ENCODE results near the gene THBS3.

The THBS3 gene

DNA sequence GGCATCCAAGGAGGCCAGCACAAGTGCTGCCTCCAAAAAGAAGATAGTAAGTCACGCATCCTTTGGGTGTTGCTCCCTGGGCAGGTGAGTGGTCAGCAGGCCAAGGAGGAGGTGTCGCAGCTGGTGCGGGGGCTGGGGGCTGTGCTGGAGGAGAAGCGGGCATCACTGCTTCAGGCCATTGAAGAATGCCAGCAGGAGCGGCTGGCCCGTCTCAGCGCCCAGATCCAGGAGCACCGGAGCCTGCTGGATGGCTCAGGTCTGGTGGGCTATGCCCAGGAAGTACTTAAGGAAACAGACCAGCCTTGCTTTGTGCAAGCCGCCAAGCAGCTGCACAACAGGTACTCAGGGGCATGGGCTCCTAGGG, 29.8 kb downstream of the THBS3 start:
- Mint-ChIP-seq H3K27me3 (no peaks in the 10 kb centered on the region), H3K27ac (no peak overlapping the region), H3K9me3 (no peaks in the 10 kb centered on the region), H3K4me1 (peaks cover 32% of the 10 kb centered on the region), H3K36me3 (peaks cover 13% of the 10 kb centered on the region), H3K4me3 (no peak overlapping the region)
- no peak for ATAC-seq

GRCh38 chr1:155177192-155177917, 30.3 kb downstream of the THBS3 start:
- Mint-ChIP-seq H3K4me3 (no peak overlapping the region), H3K27ac (no peak overlapping the region), H3K36me3 (peaks cover 13% of the 10 kb centered on the region), H3K9me3 (no peaks in the 10 kb centered on the region), H3K27me3 (no peaks in the 10 kb centered on the region), H3K4me1 (peaks cover 36% of the 10 kb centered on the region)
- no peak for ATAC-seq

- no peak overlapping the region for H3K4me3 Mint-ChIP-seq
- peaks cover 13% of the 10 kb centered on the region for H3K36me3 Mint-ChIP-seq
- no peak overlapping the region for H3K27ac Mint-ChIP-seq
- H3K9me3 Mint-ChIP-seq: no peaks in the 10 kb centered on the region
- ATAC-seq: peak; percentile 57
- H3K27me3 Mint-ChIP-seq: no peaks in the 10 kb centered on the region
- H3K4me1 Mint-ChIP-seq: peaks cover 41% of the 10 kb centered on the region
Observed at GRCh38 chr1:155176544-155177071, 31.1 kb downstream of the THBS3 start.

- H3K36me3 Mint-ChIP-seq: peaks cover 13% of the 10 kb centered on the region
- H3K27me3 Mint-ChIP-seq: no peaks in the 10 kb centered on the region
- H3K4me3 Mint-ChIP-seq: no peak overlapping the region
- peaks cover 41% of the 10 kb centered on the region for H3K4me1 Mint-ChIP-seq
- no peaks in the 10 kb centered on the region for H3K9me3 Mint-ChIP-seq
- H3K27ac Mint-ChIP-seq: no peak overlapping the region
- ATAC-seq: no peak
Observed at GRCh38 chr1:155175927-155176371, 31.7 kb downstream of the THBS3 start.

- Mint-ChIP-seq H3K9me3 (no peaks in the 10 kb centered on the region), H3K27ac (no peak overlapping the region), H3K36me3 (peaks cover 16% of the 10 kb centered on the region), H3K4me3 (no peak overlapping the region), H3K27me3 (no peaks in the 10 kb centered on the region), H3K4me1 (peaks cover 44% of the 10 kb centered on the region)
- ATAC-seq: no peak
Observed at GRCh38 chr1:155175281-155175926, 32.3 kb downstream of the THBS3 start.

DNA sequence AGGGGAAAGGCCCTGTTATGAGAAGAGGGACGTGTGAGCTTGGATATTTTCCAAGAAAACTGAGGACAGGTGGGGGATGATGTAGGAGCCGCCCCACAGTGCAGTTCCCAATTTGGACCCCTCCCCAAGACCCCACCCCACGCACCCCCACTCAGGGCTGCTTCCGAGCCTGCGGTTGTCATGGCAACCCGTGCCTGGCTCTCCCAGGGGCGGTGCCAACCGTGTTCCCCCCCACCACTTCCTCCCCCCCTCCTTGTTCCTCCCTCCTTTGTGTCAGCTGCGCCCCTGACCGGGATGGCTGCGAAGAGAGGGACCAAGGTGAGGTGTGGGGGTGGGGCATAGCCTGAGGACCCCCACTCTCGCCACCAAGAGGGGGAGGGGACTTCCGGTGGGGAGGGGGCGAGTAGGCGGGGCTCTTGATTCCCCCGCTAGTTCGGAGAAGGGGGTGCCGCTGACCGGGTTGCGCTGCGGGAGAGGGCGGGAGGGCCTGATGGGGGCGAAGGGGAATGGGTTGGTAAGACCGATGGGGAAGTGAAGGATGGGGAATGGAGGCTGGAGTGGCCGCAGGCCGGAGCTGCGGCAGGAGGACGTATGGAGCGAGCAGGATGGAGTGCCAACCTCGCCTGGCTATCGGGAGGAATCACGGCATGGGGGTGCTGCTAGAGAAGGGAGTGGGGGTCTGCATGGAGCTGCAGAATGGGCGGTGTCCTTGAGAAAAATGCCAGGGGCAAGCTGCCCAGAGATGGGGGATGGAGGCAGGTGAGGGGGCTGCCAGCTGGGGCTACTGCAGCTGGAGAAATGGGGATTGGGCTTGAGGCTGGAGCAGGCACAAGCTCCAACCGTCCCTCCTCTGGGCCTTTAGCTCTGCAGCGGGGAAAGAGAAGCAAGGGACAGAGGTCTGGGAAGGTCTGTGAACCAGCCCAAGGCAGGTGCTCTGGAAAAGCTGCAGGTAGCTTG, 33.1 kb downstream of the THBS3 start:
- peaks cover 46% of the 10 kb centered on the region for H3K4me1 Mint-ChIP-seq
- H3K4me3 Mint-ChIP-seq: peak overlapping the region; percentile 95
- peaks cover 18% of the 10 kb centered on the region for H3K36me3 Mint-ChIP-seq
- no peaks in the 10 kb centered on the region for H3K27me3 Mint-ChIP-seq
- no peaks in the 10 kb centered on the region for H3K9me3 Mint-ChIP-seq
- no peak for ATAC-seq
- H3K27ac Mint-ChIP-seq: peak overlapping the region; percentile 96

DNA sequence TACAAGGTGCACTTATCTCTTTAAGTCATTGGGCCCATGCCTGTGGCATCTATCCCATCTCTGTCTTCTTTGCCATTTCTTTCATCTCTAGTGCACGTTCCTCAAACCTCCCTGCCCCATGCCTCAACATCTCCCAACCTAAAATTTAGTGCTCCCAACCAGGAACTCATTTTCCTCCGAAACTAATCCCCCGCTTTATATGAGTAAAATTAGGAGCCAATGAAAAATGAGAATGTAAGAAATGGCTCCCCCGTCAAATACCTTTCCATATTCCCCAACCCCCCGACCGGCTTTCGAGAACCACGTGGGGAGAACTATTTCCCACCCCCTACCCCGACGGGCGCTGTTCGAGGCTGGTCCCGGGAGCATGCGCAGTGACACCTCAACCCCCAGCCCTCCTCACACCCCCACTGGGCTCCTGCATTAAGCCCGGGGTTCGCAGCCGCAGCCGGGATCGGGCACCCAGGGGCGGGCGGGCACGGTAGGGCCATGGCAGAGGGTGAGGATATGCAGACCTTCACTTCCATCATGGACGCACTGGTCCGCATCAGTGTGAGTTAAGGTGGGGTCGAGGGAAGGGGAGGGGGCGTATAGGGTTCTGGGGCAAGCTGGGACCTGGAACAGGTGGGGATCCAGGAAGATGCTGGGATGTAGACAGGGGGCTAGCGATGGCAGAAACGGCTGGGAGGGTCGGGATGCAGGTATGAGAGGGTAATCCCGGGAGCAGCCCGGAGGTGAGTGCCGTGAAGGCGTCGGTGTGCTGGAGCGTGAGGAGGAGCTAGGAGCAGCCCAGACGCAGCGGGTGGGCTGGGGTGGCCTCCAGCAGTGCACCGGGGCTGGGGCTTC, 34.0 kb downstream of the THBS3 start, which contains the start of gene TRIM46:
Gene TRIM46 (plus strand): TSS at position 372 of the 846 bp plus-strand sequence. CDS start 118 bp downstream, at position 490.
- peak within 1 kb of the TSS; percentile 96 for H3K27ac Mint-ChIP-seq
- no peaks in the 10 kb centered on the region for H3K27me3 Mint-ChIP-seq
- H3K4me3 Mint-ChIP-seq: peak within 1 kb of the TSS; percentile 95
- peaks cover 46% of the 10 kb centered on the region for H3K4me1 Mint-ChIP-seq
- peak; percentile 53 for ATAC-seq
- H3K36me3 Mint-ChIP-seq: peaks cover 18% of the 10 kb centered on the region
- H3K9me3 Mint-ChIP-seq: no peaks in the 10 kb centered on the region

GRCh38 chr1:155172732-155173477, 34.8 kb downstream of the THBS3 start, which contains the start of gene KRTCAP2:
KRTCAP2 (minus strand) TSS chr1:155173304; CDS start chr1:155173224, 80 bp downstream.
- Mint-ChIP-seq H3K27me3 (no peaks in the 10 kb centered on the region), H3K36me3 (peaks cover 18% of the 10 kb centered on the region), H3K4me1 (peaks cover 47% of the 10 kb centered on the region), H3K4me3 (peak within 1 kb of the TSS; percentile 95), H3K27ac (peak within 1 kb of the TSS; percentile 96), H3K9me3 (no peaks in the 10 kb centered on the region)
- peak; percentile 93 for ATAC-seq

GRCh38 chr1:155171836-155172731, 35.6 kb downstream of the THBS3 start:
- Mint-ChIP-seq H3K27ac (peak overlapping the region; percentile 96), H3K4me1 (peaks cover 55% of the 10 kb centered on the region), H3K36me3 (peaks cover 18% of the 10 kb centered on the region), H3K27me3 (no peaks in the 10 kb centered on the region), H3K9me3 (no peaks in the 10 kb centered on the region), H3K4me3 (peak overlapping the region; percentile 95)
- ATAC-seq: peak; percentile 37

DNA sequence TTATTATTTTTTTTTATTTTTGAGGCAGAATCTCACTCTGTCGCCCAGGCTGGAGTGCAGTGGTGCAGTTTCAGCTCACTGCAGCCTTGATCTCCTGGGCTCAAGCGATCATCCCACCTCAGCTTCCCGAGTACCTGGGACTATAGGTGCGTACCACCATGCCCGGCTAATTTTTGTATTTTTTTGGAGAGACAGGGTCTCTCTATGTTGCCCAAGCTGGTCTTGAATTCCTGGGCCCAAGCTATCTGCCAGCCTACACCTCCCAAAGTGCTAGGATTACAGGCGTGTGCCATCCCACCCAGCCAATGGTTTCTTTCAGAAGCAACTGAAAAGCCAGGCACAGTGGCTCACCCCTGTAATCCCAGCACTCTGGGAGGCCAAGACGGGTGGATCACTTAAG, 36.9 kb downstream of the THBS3 start:
- no peaks in the 10 kb centered on the region for H3K9me3 Mint-ChIP-seq
- H3K36me3 Mint-ChIP-seq: peaks cover 18% of the 10 kb centered on the region
- H3K4me1 Mint-ChIP-seq: peaks cover 53% of the 10 kb centered on the region
- H3K27ac Mint-ChIP-seq: no peak overlapping the region
- H3K4me3 Mint-ChIP-seq: no peak overlapping the region
- no peaks in the 10 kb centered on the region for H3K27me3 Mint-ChIP-seq
- no peak for ATAC-seq

DNA sequence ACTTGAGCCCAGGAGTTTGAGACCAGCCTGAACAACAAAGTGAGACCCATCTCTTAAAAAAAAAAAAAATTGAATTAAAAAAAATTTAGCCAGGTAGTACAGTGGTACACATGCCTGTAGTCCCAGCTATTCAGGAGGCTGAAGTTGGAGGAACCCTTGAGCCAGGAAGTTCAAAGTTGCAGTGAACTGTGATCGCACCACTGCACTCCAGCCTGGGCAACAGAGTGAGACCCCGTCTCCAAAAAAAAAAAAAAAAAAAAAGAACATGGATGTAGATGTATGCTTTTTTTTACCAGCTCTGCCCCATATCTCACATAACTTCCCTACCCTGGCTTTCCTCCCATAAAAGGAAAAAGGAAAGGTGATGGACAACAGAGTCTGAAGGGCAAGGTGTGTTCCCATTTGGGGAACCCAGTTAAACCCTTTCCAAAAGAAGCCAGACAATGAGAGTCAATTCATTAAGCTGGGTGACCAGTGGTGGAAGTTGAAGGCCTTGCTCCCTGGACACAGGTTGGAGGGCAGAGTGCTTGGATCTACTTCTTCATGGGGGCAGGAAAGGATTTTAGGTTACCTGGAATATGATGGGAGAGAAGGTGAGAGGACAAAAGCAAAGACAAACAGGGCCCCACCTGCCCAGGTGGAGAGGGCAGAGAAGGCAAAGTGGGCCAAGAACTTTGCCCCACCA, 37.5 kb downstream of the THBS3 start:
- H3K27ac Mint-ChIP-seq: peak overlapping the region; percentile 56

DNA sequence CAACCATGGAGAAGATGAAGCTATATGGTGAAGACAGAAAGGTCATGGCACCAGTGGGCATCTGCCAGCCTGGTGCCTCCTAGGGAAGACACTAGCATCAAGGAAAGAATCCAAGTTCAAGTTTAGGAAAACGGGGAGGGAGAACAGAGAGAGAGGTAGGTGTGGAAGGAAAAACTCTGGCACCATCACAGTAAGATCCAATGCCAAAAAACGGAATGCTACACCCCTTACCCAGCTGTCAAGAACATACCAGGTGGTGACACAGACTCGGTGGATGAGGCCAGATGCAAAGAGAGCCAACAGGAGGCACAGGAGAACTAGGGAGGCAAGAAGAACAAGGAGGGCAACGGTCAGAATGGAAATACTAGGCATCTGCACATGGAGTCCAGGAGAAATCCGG, 38.2 kb downstream of the THBS3 start:
- peak overlapping the region; percentile 56 for H3K27ac Mint-ChIP-seq
- peaks cover 47% of the 10 kb centered on the region for H3K4me1 Mint-ChIP-seq
- peak overlapping the region; percentile 18 for H3K4me3 Mint-ChIP-seq
- no peak for ATAC-seq
- H3K27me3 Mint-ChIP-seq: no peaks in the 10 kb centered on the region
- peaks cover 18% of the 10 kb centered on the region for H3K36me3 Mint-ChIP-seq
- H3K9me3 Mint-ChIP-seq: no peaks in the 10 kb centered on the region

More for the DNA sequence above, 37.5 kb downstream of the THBS3 start:
- H3K9me3 Mint-ChIP-seq: no peaks in the 10 kb centered on the region
- peaks cover 18% of the 10 kb centered on the region for H3K36me3 Mint-ChIP-seq
- H3K27me3 Mint-ChIP-seq: no peaks in the 10 kb centered on the region
- ATAC-seq: no peak
- H3K4me1 Mint-ChIP-seq: peaks cover 53% of the 10 kb centered on the region
- H3K4me3 Mint-ChIP-seq: no peak overlapping the region
